ENCODE results near the gene NCLN. TPM values are rescaled to one million over a fixed set of nuclear protein-coding genes. Genes with fewer than 3 reads are reported as not detected.
"Not testable (repeated sequence)": the region's sequence is repeated elsewhere in the genome, so short reads cannot be mapped to it uniquely, and the experiment has no call there.

NCLN gene
- polyA plus RNA-seq, 1 donor, result 35.9 TPM

DNA sequence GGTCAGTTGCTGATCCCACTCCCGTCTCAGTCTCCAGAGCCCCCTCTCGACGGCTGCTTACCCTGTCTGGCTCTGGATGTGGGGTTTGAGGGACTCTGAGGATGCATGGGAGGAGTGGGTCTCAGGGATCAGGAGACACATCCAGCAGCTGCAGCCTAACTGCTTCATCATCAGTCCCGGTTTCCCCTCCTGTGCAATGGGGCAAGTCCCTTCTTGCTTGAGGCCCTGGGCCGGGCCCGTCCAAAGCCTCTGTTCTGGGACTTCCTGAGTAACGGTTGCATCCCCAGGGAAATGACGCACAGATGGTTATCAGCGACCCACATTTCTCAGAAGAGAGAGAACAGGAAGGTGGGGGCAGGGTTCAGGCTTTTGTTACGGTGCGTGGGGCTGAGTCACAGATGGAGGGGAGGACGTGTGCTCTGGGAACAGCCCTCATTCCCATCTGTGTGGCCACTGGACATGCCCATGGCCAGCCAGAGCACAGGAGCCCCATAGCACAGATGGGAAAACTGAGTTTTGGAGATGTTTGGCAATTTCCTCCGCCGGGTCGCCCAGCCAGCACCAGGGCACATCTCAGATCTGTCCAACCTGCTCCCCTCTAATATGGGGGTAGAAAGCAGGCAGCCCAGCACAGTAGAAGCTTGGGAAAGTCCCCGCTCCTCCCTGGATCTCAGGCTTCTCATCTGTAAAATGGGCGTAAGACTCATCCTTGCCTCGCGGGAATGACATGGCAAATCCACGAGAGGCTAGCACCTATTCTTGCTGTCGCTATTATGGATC, 30.6 kb upstream of the NCLN start:
- no peak for DNase-seq

DNA sequence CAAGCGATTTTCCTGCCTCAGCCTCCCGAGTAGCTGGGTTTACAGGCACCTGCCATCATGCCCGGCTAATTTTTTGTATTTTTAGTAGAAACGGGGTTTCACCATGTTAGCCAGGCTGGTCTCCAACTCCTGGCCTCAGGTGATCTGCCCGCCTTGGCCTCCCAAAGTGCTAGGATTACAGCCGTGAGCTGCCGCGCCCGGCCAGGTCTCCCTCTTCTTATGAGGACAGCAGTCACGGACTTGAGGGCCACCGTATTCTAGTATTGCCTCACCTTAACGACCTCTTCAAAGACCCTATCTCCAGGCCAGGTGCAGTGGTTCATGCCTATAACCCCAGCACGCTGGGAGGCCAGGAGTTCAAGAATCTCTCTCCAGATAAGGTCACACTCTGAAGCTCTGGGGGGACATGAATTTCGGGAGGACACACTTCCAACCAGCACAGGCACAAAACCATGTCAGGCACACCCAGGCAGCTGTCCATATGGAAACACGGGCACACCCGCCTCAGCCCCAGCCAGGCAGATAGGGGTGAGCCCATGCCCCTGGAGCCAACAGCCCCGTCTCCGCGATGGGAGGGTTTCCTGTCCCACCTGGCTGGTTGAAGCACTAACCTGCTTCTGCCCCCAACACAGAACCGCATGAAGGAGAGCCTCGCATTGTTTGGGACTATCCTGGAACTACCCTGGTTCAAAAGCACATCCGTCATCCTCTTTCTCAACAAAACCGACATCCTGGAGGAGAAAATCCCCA, 28.5 kb upstream of the NCLN start:
- DNase-seq, result no peak

DNA sequence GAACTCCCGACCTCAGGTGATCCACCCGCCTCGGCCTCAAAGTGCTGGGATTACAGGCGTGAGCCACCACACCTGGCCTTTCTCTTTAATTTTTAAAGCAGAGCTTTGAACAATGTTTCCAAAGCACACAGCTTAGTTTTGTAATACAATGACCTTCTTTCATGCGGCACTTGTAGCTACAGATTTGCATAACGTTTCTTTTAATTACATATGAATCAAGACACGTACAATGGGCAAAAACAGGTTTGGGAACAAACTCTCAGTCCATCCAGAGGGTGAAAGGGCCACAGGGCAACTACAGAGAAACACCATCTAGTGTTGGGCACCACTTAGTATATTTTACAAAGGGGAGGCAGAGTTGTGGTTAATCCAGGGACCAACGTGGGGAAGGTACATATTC, 26.2 kb upstream of the NCLN start:
- DNase-seq, result no peak

DNA sequence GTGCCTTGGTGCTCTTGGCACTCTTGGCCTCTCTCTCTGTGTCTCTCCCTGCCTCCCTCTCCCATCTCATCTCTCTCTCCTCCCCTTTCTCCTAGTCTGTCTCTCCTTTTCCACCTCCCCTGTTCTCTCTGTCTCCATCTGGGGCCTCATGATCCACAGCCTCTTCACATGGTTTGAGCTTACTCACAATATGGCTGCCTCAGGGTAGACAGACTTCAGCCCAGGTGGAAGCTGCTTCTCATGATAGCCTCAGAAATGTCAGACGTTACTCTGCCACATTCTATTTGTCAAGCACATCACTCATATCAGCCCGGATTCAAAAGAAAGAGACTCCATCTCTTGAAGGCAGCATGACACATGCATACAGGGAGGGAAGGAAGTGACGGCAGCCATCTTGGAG, 25.5 kb upstream of the NCLN start:
- DNase-seq, result no peak

DNA sequence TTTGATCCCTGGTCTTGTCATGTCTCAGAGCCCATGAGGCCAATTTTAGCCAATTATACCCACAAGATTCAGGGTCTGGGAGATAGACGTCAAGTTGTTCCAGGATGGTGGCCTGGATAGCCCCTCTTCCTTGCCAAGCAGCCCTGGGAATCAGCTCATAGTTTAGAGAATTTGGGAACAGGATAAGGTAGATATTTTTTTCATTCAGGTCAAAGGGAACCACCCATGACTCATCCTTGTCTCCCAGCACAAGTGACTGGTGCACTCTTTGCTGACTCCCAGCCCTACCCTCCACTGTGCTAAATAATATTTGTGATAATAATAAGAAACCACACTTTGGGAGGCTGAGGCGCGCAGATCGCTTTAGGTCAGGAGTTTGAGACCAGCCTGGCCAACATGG, 24.3 kb upstream of the NCLN start:
- DNase-seq, result no peak

DNA sequence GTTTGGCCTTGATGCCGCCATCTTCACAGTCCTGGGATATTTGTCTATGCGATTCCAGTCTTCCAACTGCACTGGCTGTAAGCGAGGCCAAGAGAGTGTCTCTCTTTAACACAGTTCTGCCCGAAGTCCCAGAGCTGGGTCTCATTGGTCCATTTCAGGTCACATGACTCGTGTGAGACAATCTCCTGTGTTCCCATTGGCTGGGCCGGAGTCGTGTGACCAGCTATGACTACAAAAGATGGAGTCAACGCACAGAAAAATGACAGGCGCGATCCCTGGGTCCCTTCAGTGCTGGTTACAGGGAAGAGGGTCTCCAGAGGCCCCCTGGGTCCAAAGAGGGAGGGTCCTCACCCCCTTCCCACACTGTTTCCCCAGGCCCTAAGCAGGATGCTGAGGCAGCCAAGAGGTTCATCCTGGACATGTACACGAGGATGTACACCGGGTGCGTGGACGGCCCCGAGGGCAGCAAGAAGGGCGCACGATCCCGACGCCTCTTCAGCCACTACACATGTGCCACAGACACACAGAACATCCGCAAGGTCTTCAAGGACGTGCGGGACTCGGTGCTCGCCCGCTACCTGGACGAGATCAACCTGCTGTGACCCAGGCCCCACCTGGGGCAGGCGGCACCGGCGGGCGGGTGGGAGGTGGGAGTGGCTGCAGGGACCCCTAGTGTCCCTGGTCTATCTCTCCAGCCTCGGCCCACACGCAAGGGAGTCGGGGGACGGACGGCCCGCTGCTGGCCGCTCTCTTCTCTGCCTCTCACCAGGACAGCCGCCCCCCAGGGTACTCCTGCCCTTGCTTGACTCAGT, 23.1 kb upstream of the NCLN start:
- no peak for DNase-seq

DNA sequence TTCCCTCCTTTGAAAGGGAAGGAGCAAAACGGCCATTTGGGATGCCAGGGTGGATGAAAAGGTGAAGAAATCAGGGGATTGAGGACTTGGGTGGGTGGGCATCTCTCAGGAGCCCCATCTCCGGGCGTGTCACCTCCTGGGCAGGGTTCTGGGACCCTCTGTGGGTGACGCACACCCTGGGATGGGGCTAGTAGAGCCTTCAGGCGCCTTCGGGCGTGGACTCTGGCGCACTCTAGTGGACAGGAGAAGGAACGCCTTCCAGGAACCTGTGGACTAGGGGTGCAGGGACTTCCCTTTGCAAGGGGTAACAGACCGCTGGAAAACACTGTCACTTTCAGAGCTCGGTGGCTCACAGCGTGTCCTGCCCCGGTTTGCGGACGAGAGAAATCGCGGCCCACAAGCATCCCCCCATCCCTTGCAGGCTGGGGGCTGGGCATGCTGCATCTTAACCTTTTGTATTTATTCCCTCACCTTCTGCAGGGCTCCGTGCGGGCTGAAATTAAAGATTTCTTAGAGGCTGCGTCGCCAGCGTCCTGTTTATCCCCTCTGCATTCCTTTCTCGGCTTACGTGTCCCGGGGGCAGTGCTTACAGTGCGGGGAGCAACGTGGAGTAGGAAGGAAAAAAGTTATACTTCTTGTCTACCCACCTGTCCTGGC, 22.4 kb upstream of the NCLN start:
- DNase-seq, result peak; percentile 59

DNA sequence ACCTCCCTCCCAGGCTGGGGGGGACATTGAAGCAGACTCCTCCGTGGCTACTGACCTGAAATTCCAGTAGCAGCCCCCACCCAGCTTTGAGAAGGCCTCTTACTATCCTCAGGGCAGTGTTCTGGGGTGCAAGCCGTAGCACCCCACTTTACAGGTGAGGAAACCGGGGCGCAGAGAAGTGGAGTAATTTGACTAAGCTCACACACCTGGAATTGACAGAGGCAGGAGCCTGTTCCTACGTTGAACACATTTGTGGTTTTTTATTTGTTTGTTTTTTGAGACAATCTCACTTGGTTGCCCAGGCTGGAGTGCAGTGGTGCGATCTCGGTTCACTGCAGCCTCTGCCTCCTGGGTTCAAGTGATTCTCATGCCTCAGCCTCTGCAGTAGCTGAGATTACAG, 21.8 kb upstream of the NCLN start:
- no peak for DNase-seq

DNA sequence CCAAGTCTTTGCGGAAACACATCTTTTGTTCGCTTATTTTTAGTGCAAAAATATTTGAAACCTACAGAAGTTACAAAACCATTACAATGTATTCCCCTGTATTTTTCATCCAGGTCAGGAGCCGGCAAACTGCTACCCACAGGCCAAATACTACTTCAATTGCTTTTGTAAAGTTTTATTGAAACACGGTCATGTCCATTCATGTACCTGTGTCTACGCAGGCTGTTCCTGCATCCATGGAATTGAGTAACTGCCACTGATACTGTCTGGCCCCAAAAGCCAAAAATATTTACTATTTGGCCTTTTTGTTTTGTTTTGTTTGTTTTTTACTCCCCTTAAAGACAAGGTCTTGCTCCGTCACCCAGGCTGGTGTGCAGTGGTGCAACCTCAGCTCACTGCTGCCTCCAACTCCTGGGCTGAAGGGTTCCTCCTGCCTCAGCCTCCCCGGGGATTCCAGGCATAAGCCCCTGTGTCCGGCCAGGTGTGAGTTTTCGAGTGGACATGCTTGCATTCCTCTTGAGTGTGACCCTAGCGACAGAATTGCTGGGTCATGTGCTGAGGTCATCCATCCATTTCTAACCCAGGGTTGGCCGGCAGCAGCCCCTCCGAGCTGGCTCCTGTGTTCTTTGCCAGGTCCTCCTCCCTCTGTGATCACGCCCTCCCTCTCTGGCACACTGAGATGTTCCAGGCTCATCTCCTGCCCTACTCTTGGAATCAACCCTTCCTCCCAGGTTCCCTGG, 18.0 kb upstream of the NCLN start:
- no peak for DNase-seq

DNA sequence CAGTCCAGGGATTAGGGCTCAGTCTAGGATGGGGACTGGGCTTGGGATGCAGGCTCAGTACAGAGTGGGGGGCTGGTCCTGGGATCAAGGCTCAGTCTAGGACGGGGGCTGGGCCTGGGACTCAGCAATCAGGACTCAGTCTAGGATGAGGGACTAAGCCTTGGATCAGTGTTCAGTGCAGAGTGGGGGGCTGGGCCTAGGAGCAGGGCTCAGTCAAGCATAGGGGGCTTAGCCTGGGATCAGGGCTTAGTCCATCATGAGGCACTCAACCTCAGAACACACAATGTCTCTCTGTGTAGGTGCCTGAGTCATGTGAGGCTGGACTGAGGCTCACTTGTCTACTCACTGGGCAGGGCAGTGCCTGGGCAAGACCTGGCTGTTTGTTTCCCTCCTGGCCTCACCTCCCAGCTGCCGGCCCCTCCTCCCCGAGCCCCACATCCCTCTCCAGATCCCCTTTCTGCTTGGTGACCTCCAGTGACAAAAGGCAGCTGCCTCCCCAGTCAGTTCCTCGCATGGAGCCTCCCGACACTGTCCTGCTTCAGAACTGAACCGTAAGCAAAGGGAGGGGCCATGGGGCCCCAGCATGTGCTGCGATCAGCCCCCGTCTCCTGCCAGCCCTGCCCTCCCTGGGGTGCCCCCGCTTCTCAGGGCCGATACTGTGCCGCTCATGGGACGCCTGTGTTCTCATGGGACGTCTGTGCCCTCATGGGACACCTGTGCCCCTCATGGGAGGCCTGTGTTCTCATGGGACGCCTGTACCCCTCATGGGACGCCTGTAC, 13.6 kb upstream of the NCLN start:
- DNase-seq, result no peak

DNA sequence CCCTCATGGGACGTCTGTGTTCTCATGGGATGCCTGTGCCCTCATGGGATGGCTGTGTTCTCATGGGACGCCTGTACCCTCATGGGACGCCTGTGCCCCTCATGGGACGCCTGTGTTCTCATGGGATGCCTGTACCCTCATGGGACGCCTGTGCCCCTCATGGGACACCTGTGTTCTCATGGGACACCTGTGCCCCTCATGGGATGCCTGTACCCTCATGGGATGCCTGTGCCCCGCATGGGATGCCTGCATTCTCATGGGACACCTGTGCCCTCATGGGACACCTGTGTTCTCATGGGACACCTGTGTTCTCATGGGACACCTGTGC, 13.1 kb upstream of the NCLN start:
- DNase-seq, result not testable (repeated sequence)

DNA sequence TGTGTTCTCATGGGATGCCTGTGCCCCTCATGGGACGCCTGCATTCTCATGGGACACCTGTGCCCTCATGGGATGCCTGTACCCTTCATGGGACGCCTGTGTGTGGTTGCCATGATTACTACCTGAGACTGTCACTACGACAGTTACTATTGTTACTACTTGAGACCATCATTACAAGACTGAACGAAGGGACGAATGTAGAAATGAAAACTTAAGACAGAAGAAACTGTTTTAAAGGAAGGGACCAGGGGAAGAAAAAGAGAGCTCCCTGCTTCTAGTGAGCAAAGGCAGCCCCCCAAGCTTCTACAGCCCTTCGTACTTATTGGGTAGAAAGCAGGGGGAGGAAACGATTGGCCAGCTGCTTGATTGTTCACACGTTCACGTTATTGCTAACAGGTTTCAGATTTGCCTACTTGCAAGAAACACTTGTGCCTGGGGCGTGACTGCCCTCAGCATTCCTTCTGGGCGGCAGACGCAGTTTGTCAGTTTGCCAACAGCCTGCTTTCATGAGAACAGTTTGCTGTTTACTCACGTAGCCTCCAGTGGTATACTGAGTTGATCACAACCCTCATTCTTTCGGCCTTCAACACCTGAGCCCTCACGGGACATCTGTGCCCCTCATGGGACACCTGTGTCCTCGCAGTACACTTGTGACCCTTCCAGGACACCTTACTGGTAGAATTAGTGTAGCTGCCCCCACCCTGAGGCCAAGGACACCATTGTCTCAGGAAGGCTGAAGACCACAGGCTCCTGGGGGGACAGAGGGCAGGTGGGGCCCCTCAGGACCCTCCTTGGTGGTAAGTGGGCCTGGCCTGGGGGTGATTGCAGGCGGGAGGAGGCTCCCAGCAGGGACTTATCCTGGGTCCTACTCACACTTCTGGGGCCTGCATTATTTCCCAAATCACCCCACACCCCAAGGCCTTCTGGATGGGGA, 9.7 kb upstream of the NCLN start:
- DNase-seq, result no peak

DNA sequence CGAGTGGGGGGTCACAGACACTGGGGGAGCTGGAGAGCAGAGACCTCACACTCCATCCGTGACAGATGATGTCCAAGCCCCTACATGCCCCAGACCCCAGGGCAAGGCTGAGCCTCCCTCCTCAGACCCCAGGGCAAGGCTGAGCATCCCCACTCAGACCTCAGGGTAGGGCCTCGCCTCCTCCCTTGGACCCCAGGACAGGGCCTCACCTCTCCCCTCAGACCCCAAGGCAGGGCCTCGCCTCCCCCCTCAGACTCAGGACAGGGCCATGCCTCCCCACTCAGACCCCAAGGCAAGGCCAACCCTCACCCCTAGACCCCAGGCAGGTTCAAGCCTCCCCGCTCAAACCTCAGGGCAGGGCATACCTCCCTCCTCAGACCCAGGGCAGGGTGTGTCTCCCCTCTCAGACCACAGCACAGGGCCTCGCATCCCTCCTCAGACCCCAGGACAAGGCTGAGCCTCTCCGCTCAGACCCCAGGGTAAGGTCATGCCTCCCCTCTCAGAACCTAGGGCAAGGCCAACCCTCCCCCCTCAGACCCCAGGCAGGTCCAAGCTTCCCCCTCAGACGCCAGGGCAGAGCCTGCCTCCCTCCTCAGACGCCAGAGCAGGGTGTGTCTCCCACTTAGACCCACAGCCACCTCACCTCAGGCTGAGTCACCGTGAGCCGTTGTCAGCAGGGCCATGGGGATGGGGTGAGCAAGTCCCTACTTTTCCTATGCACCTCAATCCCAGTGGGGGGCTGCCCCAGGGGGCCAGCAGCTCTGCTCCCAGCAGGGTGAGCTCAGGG, 8.8 kb upstream of the NCLN start:
- DNase-seq, result no peak

DNA sequence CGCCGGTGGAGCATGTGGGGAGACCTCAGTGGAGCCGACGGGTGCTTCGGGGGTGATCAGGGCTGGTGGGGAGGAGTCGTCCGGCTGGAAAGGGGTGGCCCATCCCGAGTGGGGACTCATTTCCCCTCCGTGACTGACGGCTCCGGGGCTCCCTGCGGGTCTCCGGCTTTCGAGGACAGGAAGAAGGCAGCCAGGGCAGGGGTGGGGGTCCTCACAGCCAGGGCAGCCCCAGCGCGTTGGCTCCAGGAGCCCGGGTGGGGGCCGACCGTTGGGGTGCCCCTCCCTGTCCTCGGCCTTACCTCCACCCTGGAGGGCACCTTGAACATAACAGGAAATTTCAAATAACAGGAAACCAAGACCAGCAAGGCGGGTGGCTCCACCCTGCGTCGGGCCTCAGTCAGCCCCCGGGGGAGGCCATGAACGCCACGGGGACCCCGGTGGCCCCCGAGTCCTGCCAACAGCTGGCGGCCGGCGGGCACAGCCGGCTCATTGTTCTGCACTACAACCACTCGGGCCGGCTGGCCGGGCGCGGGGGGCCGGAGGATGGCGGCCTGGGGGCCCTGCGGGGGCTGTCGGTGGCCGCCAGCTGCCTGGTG, 7.3 kb upstream of the NCLN start, which contains the start of gene S1PR4:
TSS of gene S1PR4 (plus strand) at position 393 of the 596 bp plus-strand sequence. CDS start at position 417, 24 bp downstream.
- no peak for DNase-seq

DNA sequence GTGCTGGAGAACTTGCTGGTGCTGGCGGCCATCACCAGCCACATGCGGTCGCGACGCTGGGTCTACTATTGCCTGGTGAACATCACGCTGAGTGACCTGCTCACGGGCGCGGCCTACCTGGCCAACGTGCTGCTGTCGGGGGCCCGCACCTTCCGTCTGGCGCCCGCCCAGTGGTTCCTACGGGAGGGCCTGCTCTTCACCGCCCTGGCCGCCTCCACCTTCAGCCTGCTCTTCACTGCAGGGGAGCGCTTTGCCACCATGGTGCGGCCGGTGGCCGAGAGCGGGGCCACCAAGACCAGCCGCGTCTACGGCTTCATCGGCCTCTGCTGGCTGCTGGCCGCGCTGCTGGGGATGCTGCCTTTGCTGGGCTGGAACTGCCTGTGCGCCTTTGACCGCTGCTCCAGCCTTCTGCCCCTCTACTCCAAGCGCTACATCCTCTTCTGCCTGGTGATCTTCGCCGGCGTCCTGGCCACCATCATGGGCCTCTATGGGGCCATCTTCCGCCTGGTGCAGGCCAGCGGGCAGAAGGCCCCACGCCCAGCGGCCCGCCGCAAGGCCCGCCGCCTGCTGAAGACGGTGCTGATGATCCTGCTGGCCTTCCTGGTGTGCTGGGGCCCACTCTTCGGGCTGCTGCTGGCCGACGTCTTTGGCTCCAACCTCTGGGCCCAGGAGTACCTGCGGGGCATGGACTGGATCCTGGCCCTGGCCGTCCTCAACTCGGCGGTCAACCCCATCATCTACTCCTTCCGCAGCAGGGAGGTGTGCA, 6.6 kb upstream of the NCLN start:
- DNase-seq, result no peak

DNA sequence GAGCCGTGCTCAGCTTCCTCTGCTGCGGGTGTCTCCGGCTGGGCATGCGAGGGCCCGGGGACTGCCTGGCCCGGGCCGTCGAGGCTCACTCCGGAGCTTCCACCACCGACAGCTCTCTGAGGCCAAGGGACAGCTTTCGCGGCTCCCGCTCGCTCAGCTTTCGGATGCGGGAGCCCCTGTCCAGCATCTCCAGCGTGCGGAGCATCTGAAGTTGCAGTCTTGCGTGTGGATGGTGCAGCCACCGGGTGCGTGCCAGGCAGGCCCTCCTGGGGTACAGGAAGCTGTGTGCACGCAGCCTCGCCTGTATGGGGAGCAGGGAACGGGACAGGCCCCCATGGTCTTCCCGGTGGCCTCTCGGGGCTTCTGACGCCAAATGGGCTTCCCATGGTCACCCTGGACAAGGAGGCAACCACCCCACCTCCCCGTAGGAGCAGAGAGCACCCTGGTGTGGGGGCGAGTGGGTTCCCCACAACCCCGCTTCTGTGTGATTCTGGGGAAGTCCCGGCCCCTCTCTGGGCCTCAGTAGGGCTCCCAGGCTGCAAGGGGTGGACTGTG, 5.9 kb upstream of the NCLN start:
- no peak for DNase-seq
